Neuronal stem cell (in vitro differentiated cells): Measurements from ENCODE around the gene KLF9.

Experiments used
- DNase-seq: peaks from one replicate; pipeline ENCODE4 v3.0.0-alpha.2; 2013; ENCODE audit warnings: low spot score
- H2AFZ ChIP-seq: one replicate; pipeline ENCODE4 v1.6.1; 2013; ENCODE audit warnings: mild to moderate bottlenecking, low read length, inconsistent platforms
- H2AK5ac ChIP-seq: 2 replicates; pipeline ENCODE4 v1.6.1; 2013; ENCODE audit warnings: low read depth, mild to moderate bottlenecking, inconsistent platforms, low read length, moderate library complexity, mixed read lengths
- H2BK120ac ChIP-seq: 2 replicates; pipeline ENCODE4 v1.6.1; 2013; ENCODE audit warnings: low read depth, mild to moderate bottlenecking, inconsistent platforms, low read length, moderate library complexity, mixed read lengths
- H2BK12ac ChIP-seq: one replicate; pipeline ENCODE4 v1.6.1; 2013; ENCODE audit warnings: low read length, inconsistent platforms
- H2BK15ac ChIP-seq: 2 replicates; pipeline ENCODE4 v1.6.1; 2013; ENCODE audit warnings: mild to moderate bottlenecking, low read length, inconsistent platforms, mixed read lengths
- H2BK5ac ChIP-seq: one replicate; pipeline ENCODE4 v1.6.1; 2013; ENCODE audit warnings: inconsistent platforms, mild to moderate bottlenecking, low read length, moderate library complexity
- H3K14ac ChIP-seq: one replicate; pipeline ENCODE4 v1.6.1; 2013; ENCODE audit warnings: low read length, inconsistent platforms
- H3K18ac ChIP-seq: 2 replicates; pipeline ENCODE4 v1.6.1; 2013; ENCODE audit warnings: low read length, inconsistent platforms
- H3K23ac ChIP-seq: 2 replicates; pipeline ENCODE4 v1.6.1; 2013; ENCODE audit warnings: low read depth, mild to moderate bottlenecking, mixed read lengths, low read length, inconsistent platforms; ENCODE audit not compliant: poor library complexity
- H3K27ac ChIP-seq: replicated peaks from 3 replicates; pipeline ENCODE4 v1.5.1; 2013; ENCODE audit warnings: low read length, inconsistent platforms
- H3K27me3 ChIP-seq, 3 experiments: 2 replicates each; pipeline ENCODE4 v1.6.1; 2013; ENCODE audit warnings: low read length in 3 of 3, mild to moderate bottlenecking in 2 of 3, inconsistent platforms in 1 of 3, low read depth in 1 of 3, mixed read lengths in 1 of 3, moderate library complexity in 1 of 3; ENCODE audit not compliant: control insufficient read depth in 3 of 3, insufficient read depth in 3 of 3
- H3K36me3 ChIP-seq, 2 donors: replicated peaks in 1 of 2; 2 replicates each; pipeline ENCODE4 v1.6.1; 2013; ENCODE audit warnings: low read length in 2 of 2; ENCODE audit not compliant: control insufficient read depth in 2 of 2, insufficient read depth in 2 of 2
- H3K4ac ChIP-seq: 2 replicates; pipeline ENCODE4 v1.6.1; 2013; ENCODE audit warnings: inconsistent platforms, mild to moderate bottlenecking, low read length, moderate library complexity
- H3K4me1 ChIP-seq, 2 donors: 1 replicate in 1 of 2; 2 replicates in 1 of 2; pipeline ENCODE4 v1.6.1; 2013; ENCODE audit warnings: low read length in 2 of 2, low read depth in 1 of 2; ENCODE audit not compliant: control insufficient read depth in 2 of 2, insufficient read depth in 1 of 2
- H3K4me2 ChIP-seq: one replicate; pipeline ENCODE4 v1.6.1; 2013; ENCODE audit warnings: mild to moderate bottlenecking, low read length, inconsistent platforms; ENCODE audit not compliant: insufficient read depth, poor library complexity, severe bottlenecking
- H3K4me3 ChIP-seq, 2 donors: 2 replicates each; pipeline ENCODE4 v1.5.1; 2013; ENCODE audit warnings: low read length in 2 of 2, mild to moderate bottlenecking in 2 of 2, inconsistent platforms in 1 of 2, moderate library complexity in 1 of 2
- H3K79me1 ChIP-seq: one replicate; pipeline ENCODE4 v1.6.1; 2013; ENCODE audit warnings: low read depth, mild to moderate bottlenecking, inconsistent platforms, low read length, moderate library complexity
- H3K9ac ChIP-seq: one replicate; pipeline ENCODE4 v1.6.1; 2013; ENCODE audit warnings: mild to moderate bottlenecking, low read depth, low read length, inconsistent platforms; ENCODE audit not compliant: poor library complexity
- H3K9me3 ChIP-seq, 2 donors: replicated peaks in 1 of 2; 2 replicates each; pipeline versions ENCODE3 to v1.6.1; 2013; ENCODE audit warnings: low read length in 2 of 2, mild to moderate bottlenecking in 2 of 2, inconsistent platforms in 1 of 2, low read depth in 1 of 2, mixed read lengths in 1 of 2, moderate library complexity in 1 of 2; ENCODE audit not compliant: control insufficient read depth in 2 of 2, insufficient read depth in 1 of 2
- H4K8ac ChIP-seq: one replicate; pipeline ENCODE4 v1.6.1; 2013; ENCODE audit warnings: low read depth, mild to moderate bottlenecking, inconsistent platforms, low read length, moderate library complexity
- H4K91ac ChIP-seq: one replicate; pipeline ENCODE4 v1.6.1; 2013; ENCODE audit warnings: low read length, low read depth, mild to moderate bottlenecking, inconsistent platforms; ENCODE audit not compliant: poor library complexity
- WGBS, 2 donors: extraction: QIAGEN DNeasy Blood & Tissue Kit; methylation state at CpG; one replicate each; pipeline ENCODE4 v1.1.7; 2013; ENCODE audit warnings: missing lambda C conversion rate in 2 of 2, mixed read lengths in 1 of 2; ENCODE audit not compliant: insufficient read length in 2 of 2, insufficient replicate concordance in 1 of 2; ENCODE audit errors: extremely low coverage in 2 of 2; 5-methylcytosine and 5-hydroxymethylcytosine counted together

KLF9 gene

GRCh38 chr9:70389621-70390266, 24.7 kb downstream of the KLF9 start:
- H3K27me3 ChIP-seq, result peaks cover 0 to 8% (median 2%) of the 10 kb centered on the region in 3 experiments
- H3K36me3 ChIP-seq, result no peaks in the 10 kb centered on the region
- H3K4ac ChIP-seq, result no peak overlapping the region
- H3K23ac ChIP-seq, result no peak overlapping the region
- H2AK5ac ChIP-seq, result no peak overlapping the region
- H3K18ac ChIP-seq, result no peak overlapping the region
- H4K8ac ChIP-seq, result no peak overlapping the region
- no CpG with 5 or more reads among the region's 10 CpGs for WGBS, 2 donors
- no peak overlapping the region for H3K27ac ChIP-seq
- H3K9me3 ChIP-seq, result no peaks in the 10 kb centered on the region
- no peak overlapping the region for H4K91ac ChIP-seq
- H2BK5ac ChIP-seq, result no peak overlapping the region
- H3K4me3 ChIP-seq, result no peak overlapping the region
- no peak overlapping the region for H3K4me2 ChIP-seq
- H3K4me1 ChIP-seq, result peaks cover 0 to 7% of the 10 kb centered on the region in 2 donors
- H2BK15ac ChIP-seq, result no peak overlapping the region
- DNase-seq, result no peak
- no peak overlapping the region for H2BK120ac ChIP-seq
- H3K14ac ChIP-seq, result no peak overlapping the region
- H3K79me1 ChIP-seq, result no peaks in the 10 kb centered on the region
- H2BK12ac ChIP-seq, result no peak overlapping the region
- no peak overlapping the region for H2AFZ ChIP-seq
- no peak overlapping the region for H3K9ac ChIP-seq

GRCh38 chr9:70389188-70389587, 25.3 kb downstream of the KLF9 start:
- no peak overlapping the region for H3K18ac ChIP-seq
- no peak overlapping the region for H2AFZ ChIP-seq
- H2BK120ac ChIP-seq, result no peak overlapping the region
- no peaks in the 10 kb centered on the region for H3K9me3 ChIP-seq
- H3K4ac ChIP-seq, result no peak overlapping the region
- H3K4me3 ChIP-seq, result no peak overlapping the region
- no peak overlapping the region for H2BK15ac ChIP-seq
- H2AK5ac ChIP-seq, result no peak overlapping the region
- no CpG with 5 or more reads among the region's 3 CpGs for WGBS, 2 donors
- H3K27ac ChIP-seq, result no peak overlapping the region
- peaks cover 0 to 3% (median 2%) of the 10 kb centered on the region in 3 experiments for H3K27me3 ChIP-seq
- H3K4me2 ChIP-seq, result no peak overlapping the region
- no peak overlapping the region for H3K23ac ChIP-seq
- no peaks in the 10 kb centered on the region for H3K79me1 ChIP-seq
- no peaks in the 10 kb centered on the region for H3K36me3 ChIP-seq
- no peak overlapping the region for H3K14ac ChIP-seq
- H3K4me1 ChIP-seq, result peaks cover 0 to 7% of the 10 kb centered on the region in 2 donors
- H4K91ac ChIP-seq, result no peak overlapping the region
- H4K8ac ChIP-seq, result no peak overlapping the region
- H2BK5ac ChIP-seq, result no peak overlapping the region
- H3K9ac ChIP-seq, result no peak overlapping the region
- no peak for DNase-seq
- H2BK12ac ChIP-seq, result no peak overlapping the region

- WGBS, 2 donors, result no CpG with 5 or more reads among the region's 23 CpGs
These were observed 26.8 kb downstream of the KLF9 start for GRCh38 chr9:70387663-70388062.

GRCh38 chr9:70385426-70385825, 29.0 kb downstream of the KLF9 start:
- no peak overlapping the region for H4K8ac ChIP-seq
- no peaks in the 10 kb centered on the region for H3K27me3 ChIP-seq
- H3K18ac ChIP-seq, result no peak overlapping the region
- H2BK120ac ChIP-seq, result no peak overlapping the region
- no peak overlapping the region for H3K4me3 ChIP-seq
- no CpG with 5 or more reads among the region's 3 CpGs for WGBS, 2 donors
- H3K4ac ChIP-seq, result no peak overlapping the region
- no peak overlapping the region for H2BK5ac ChIP-seq
- no peak overlapping the region for H3K23ac ChIP-seq
- H3K79me1 ChIP-seq, result no peaks in the 10 kb centered on the region
- H3K9me3 ChIP-seq, result no peaks in the 10 kb centered on the region
- H2AK5ac ChIP-seq, result no peak overlapping the region
- H3K4me2 ChIP-seq, result no peak overlapping the region
- no peak for DNase-seq
- no peak overlapping the region for H3K9ac ChIP-seq
- no peak overlapping the region for H2AFZ ChIP-seq
- no peak overlapping the region for H2BK12ac ChIP-seq
- no peak overlapping the region for H4K91ac ChIP-seq
- no peaks in the 10 kb centered on the region for H3K36me3 ChIP-seq
- no peak overlapping the region for H3K27ac ChIP-seq
- peaks cover 0 to under 1% of the 10 kb centered on the region in 2 donors for H3K4me1 ChIP-seq
- no peak overlapping the region for H2BK15ac ChIP-seq
- no peak overlapping the region for H3K14ac ChIP-seq

More at GRCh38 chr9:70387663-70388062, 26.8 kb downstream of the KLF9 start:
- no peak overlapping the region for H3K14ac ChIP-seq
- H2BK15ac ChIP-seq, result no peak overlapping the region
- H3K9me3 ChIP-seq, result no peaks in the 10 kb centered on the region
- DNase-seq, result no peak
- no peaks in the 10 kb centered on the region for H3K36me3 ChIP-seq
- H3K23ac ChIP-seq, result no peak overlapping the region
- no peak overlapping the region for H3K9ac ChIP-seq
- H2BK120ac ChIP-seq, result no peak overlapping the region
- no peaks in the 10 kb centered on the region for H3K79me1 ChIP-seq
- H2BK5ac ChIP-seq, result no peak overlapping the region
- no peak overlapping the region for H3K4me2 ChIP-seq
- no peak overlapping the region for H3K27ac ChIP-seq
- H4K91ac ChIP-seq, result no peak overlapping the region
- H3K4me3 ChIP-seq, result peak overlapping the region in 1 of 2 donors; percentile 37
- H3K4me1 ChIP-seq, result peaks cover 0 to 7% of the 10 kb centered on the region in 2 donors
- H3K4ac ChIP-seq, result no peak overlapping the region
- no peak overlapping the region for H2AFZ ChIP-seq
- peaks cover 0 to 3% (median 2%) of the 10 kb centered on the region in 3 experiments for H3K27me3 ChIP-seq
- no peak overlapping the region for H4K8ac ChIP-seq
- no peak overlapping the region for H2AK5ac ChIP-seq
- H3K18ac ChIP-seq, result no peak overlapping the region
- no peak overlapping the region for H2BK12ac ChIP-seq
